ENCODE measurements around the gene MAN2B1. TPM values are rescaled to one million over a fixed set of nuclear protein-coding genes. Genes with fewer than 3 reads are reported as not detected.

MAN2B1 gene
- total RNA-seq, 4 donors from 2014 or later: 61.0 to 186 (median 88.5) TPM

GRCh38 chr19:12670159-12670928 is 3.8 kb upstream of the MAN2B1 start:
- no peak for TF ChIP-seq CTCF (IDR thresholded peaks at IDR 0.05; ENCODE audit: low read depth)

- no peak for TF ChIP-seq CTCF (IDR thresholded peaks at IDR 0.05; ENCODE audit: low read depth)
Measured at GRCh38 chr19:12669270-12670158, 3.0 kb upstream of the MAN2B1 start.

GRCh38 chr19:12668932-12669269 is 2.4 kb upstream of the MAN2B1 start:
- TF ChIP-seq CTCF (IDR thresholded peaks at IDR 0.05; ENCODE audit: low read depth): no peak

GRCh38 chr19:12668346-12668745 is 1.8 kb upstream of the MAN2B1 start:
- TF ChIP-seq CTCF (IDR thresholded peaks at IDR 0.05; ENCODE audit: low read depth): no peak

GRCh38 chr19:12667731-12668302 is 1.3 kb upstream of the MAN2B1 start:
- TF ChIP-seq CTCF (IDR thresholded peaks at IDR 0.05; ENCODE audit: low read depth): no peak

- no peak for TF ChIP-seq CTCF (IDR thresholded peaks at IDR 0.05; ENCODE audit: low read depth)
Measured at GRCh38 chr19:12665671-12666264, 774 bp downstream of the MAN2B1 start.

- TF ChIP-seq CTCF (IDR thresholded peaks at IDR 0.05; ENCODE audit: low read depth): no peak
Measured at GRCh38 chr19:12665281-12665573, 1.3 kb downstream of the MAN2B1 start.

All from subcutaneous adipose tissue (tissue), 4 donors.